Mucosa of rectum (tissue), 2 donors: ENCODE data around the gene KCTD8.
"Not testable (repeated sequence)": the region's sequence is repeated elsewhere in the genome, so short reads cannot be mapped to it uniquely, and the experiment has no call there.

ENCODE experiments used
- H3K27ac ChIP-seq, 2 donors: one replicate each; pipeline ENCODE4 v1.7.0; 2013; ENCODE audit warnings: inconsistent platforms in 2 of 2, low read depth in 2 of 2, low read length in 2 of 2
- H3K27me3 ChIP-seq, 2 donors: one replicate each; pipeline ENCODE4 v1.7.0; 2013; ENCODE audit warnings: low read length in 2 of 2; ENCODE audit not compliant: control insufficient read depth in 2 of 2, insufficient read depth in 2 of 2
- H3K36me3 ChIP-seq, 2 donors: one replicate each; pipeline ENCODE4 v1.7.0; 2013; ENCODE audit warnings: low read length in 2 of 2; ENCODE audit not compliant: control insufficient read depth in 2 of 2, insufficient read depth in 2 of 2
- H3K4me1 ChIP-seq, 2 donors: one replicate each; pipeline ENCODE4 v1.7.0; 2013; ENCODE audit warnings: low read length in 2 of 2, mild to moderate bottlenecking in 1 of 2; ENCODE audit not compliant: control insufficient read depth in 2 of 2, insufficient read depth in 2 of 2
- H3K4me3 ChIP-seq, 2 donors: one replicate each; pipeline ENCODE4 v1.7.0; 2013; ENCODE audit warnings: low read length in 2 of 2
- H3K9ac ChIP-seq, 2 donors: one replicate each; pipeline ENCODE4 v1.7.0; 2013; ENCODE audit warnings: low read length in 2 of 2, low read depth in 1 of 2, mild to moderate bottlenecking in 1 of 2
- H3K9me3 ChIP-seq, 2 donors: one replicate each; pipeline ENCODE4 v1.7.0; 2013; ENCODE audit warnings: low read length in 2 of 2; ENCODE audit not compliant: control insufficient read depth in 2 of 2
- donor health status: healthy.
- donor health status: Normal muscosa, but diverticular disease.

The KCTD8 gene

DNA sequence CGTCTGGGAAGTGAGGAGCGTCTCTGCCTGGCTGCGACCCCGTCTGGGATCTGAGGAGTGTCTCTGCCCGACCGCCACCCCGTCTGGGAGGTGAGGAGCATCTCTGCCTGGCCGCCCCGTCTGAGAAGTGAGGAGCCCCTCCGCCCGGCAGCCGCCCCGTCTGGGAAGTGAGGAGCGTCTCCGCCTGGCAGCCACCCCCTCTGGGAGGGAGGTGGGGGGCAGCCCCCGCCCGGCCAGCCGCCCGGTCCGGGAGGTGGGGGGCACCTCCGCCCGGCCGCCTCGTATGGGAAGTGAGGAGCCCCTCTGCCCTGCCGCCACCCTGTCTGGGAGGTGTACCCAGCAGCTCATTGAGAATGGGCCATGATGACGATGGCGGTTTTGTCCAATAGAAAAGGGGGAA, 280.8 kb downstream of the KCTD8 start:
- not testable (repeated sequence) for H3K27ac ChIP-seq, H3K4me3 ChIP-seq, H3K9ac ChIP-seq, H3K4me1 ChIP-seq, H3K36me3 ChIP-seq, H3K27me3 ChIP-seq, H3K9me3 ChIP-seq

DNA sequence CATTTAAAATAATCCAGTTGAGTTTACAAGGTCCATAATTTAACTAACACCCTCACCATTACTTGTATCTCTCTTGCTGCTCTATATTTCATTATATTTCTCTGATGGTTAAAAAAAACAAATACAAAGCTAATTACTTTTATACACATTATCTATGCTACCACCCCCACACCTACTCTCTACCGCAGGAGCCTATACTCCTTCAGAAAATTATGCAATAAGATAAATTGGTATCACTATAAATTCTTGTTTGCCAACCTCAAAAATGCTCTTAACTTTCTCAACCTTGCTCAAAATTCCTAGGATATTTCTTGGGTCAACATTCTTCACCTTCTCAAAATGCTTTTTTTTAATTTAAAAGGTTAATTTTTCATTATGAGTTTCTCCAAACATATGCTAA, 282.7 kb downstream of the KCTD8 start:
- Histone ChIP-seq H3K4me3 (no peak overlapping the region), H3K4me1 (no peaks in the 10 kb centered on the region), H3K9ac (no peak overlapping the region), H3K9me3 (no peaks in the 10 kb centered on the region), H3K27ac (no peak overlapping the region), H3K27me3 (no peaks in the 10 kb centered on the region), H3K36me3 (no peaks in the 10 kb centered on the region)

- no peaks in the 10 kb centered on the region for H3K36me3 ChIP-seq
- no peak overlapping the region for H3K27ac ChIP-seq
- H3K4me3 ChIP-seq = no peak overlapping the region
- H3K27me3 ChIP-seq = no peaks in the 10 kb centered on the region
- H3K9me3 ChIP-seq = no peaks in the 10 kb centered on the region
- H3K4me1 ChIP-seq = no peaks in the 10 kb centered on the region
- no peak overlapping the region for H3K9ac ChIP-seq
Measured at GRCh38 chr4:44162538-44163270, 285.9 kb downstream of the KCTD8 start.

DNA sequence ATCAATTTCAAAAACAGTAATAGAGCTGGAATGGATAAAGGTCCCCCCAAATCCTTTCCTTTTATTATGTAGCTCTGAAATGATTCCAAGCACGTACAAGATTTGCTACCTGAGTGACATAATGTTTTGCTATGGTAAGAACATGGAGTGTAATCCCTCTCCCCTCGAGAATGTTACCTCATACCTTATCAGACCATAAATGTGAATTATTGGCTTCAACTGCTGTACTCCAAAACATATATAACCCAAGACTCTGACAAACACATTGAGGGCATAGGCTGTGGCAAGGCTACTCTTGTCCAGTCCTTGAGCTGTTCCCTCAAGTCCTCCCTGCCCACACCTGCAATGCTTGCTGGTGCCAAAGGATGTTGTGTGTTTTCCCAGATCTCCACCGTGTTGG, 286.9 kb downstream of the KCTD8 start:
- Histone ChIP-seq H3K36me3 (no peaks in the 10 kb centered on the region), H3K4me3 (no peak overlapping the region), H3K27me3 (no peaks in the 10 kb centered on the region), H3K9me3 (no peaks in the 10 kb centered on the region), H3K4me1 (no peaks in the 10 kb centered on the region), H3K27ac (no peak overlapping the region), H3K9ac (no peak overlapping the region)

DNA sequence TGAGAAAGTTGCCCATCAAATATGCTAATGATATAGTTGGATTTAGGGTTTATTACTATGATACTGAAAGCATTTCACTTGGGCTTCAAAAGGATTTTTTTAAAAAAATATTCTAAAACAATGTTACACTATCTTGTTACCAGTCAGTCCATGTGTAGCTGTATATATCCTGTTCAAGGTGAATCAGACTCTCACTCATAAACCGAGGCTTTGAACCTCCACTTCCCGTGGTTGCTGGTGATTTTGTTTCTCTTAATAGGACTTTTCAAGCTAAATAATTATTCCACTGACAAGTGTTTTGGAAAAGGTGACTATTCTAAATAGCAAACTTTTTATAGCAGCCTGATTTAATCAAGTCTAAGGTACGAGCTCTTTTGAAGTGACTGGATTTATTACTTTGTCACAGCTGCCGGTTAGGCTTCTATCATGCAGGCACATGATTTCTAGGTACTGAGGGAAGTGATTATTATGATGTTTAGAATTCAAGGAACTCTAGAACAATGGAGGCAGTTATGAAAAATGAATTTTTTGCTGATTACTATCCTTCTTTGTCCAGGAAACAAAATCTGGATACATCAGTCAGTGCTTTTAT, 287.7 kb downstream of the KCTD8 start:
- Histone ChIP-seq H3K4me3 (no peak overlapping the region), H3K9me3 (no peaks in the 10 kb centered on the region), H3K27me3 (no peaks in the 10 kb centered on the region), H3K4me1 (no peaks in the 10 kb centered on the region), H3K9ac (no peak overlapping the region), H3K36me3 (no peaks in the 10 kb centered on the region), H3K27ac (no peak overlapping the region)

DNA sequence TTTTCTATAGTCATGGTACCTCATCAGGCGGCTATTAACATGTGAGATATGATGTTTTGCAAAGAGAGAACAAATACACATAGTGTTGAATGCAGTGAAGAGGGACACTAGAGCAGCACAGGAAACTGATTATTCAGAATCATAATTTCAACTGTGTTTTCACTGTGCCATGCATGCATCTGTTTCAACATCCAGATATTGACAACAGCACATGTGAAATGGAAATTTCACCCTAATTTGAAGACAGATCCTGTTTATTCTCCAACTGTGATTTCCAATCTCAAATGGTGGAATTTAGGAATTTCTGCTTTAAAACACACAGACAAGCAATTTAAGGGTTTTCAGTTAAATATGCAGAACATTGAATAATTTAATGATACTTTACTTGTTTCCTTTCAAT, 288.6 kb downstream of the KCTD8 start:
- H3K9ac ChIP-seq = no peak overlapping the region
- H3K27ac ChIP-seq = no peak overlapping the region
- H3K36me3 ChIP-seq = no peaks in the 10 kb centered on the region
- no peaks in the 10 kb centered on the region for H3K27me3 ChIP-seq
- H3K4me3 ChIP-seq = no peak overlapping the region
- H3K4me1 ChIP-seq = no peaks in the 10 kb centered on the region
- no peaks in the 10 kb centered on the region for H3K9me3 ChIP-seq

- Histone ChIP-seq H3K4me1 (no peaks in the 10 kb centered on the region), H3K36me3 (no peaks in the 10 kb centered on the region), H3K4me3 (no peak overlapping the region), H3K9me3 (no peaks in the 10 kb centered on the region), H3K27ac (no peak overlapping the region), H3K27me3 (no peaks in the 10 kb centered on the region), H3K9ac (no peak overlapping the region)
Measured at GRCh38 chr4:44157611-44158277, 290.9 kb downstream of the KCTD8 start.

GRCh38 chr4:44150091-44150576, 298.5 kb downstream of the KCTD8 start:
- Histone ChIP-seq H3K27ac (no peak overlapping the region), H3K9ac (no peak overlapping the region), H3K27me3 (no peaks in the 10 kb centered on the region), H3K9me3 (no peaks in the 10 kb centered on the region), H3K4me1 (no peaks in the 10 kb centered on the region), H3K4me3 (no peak overlapping the region), H3K36me3 (no peaks in the 10 kb centered on the region)

DNA sequence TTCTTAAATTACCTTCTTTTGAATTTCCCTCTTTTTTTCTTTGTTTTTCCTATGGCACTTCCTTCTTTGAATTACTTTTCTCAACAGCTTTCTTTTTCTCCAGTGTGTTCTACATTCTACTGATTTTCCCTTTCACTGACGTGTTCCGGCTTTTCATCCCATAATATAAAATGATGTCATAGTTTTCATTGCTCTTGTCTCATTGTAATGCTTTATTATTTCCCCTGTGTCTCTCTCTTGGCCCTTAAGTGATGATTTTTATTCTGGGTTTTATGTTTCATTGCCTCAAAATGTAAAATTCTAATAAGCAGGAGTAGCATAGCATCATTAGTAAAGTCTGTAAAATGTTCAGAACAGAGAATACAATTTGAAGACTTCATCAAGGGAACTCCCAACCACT, 299.3 kb downstream of the KCTD8 start:
- Histone ChIP-seq H3K27ac (no peak overlapping the region), H3K9me3 (no peaks in the 10 kb centered on the region), H3K27me3 (no peaks in the 10 kb centered on the region), H3K4me1 (no peaks in the 10 kb centered on the region), H3K9ac (no peak overlapping the region), H3K36me3 (no peaks in the 10 kb centered on the region), H3K4me3 (no peak overlapping the region)

- Histone ChIP-seq H3K27me3 (no peaks in the 10 kb centered on the region), H3K9me3 (no peaks in the 10 kb centered on the region), H3K4me3 (no peak overlapping the region), H3K27ac (no peak overlapping the region), H3K36me3 (no peaks in the 10 kb centered on the region), H3K9ac (no peak overlapping the region), H3K4me1 (no peaks in the 10 kb centered on the region)
Measured at GRCh38 chr4:44147571-44148075, 301.0 kb downstream of the KCTD8 start.
